Trophoblast cell (in vitro differentiated cells and primary cell): ENCODE data around the gene AMMECR1L.

ENCODE experiments used
- DNase-seq, 2 donors: peaks; one replicate each; pipeline ENCODE4 v3.0.0-alpha.2; 2016
- H2AFZ ChIP-seq: 2 replicates; pipeline ENCODE4 v1.6.1; 2013; ENCODE audit warnings: low read length, moderate library complexity, mild to moderate bottlenecking; ENCODE audit not compliant: insufficient read depth, poor library complexity
- H2AK5ac ChIP-seq: 2 replicates; pipeline ENCODE4 v1.6.1; 2013; ENCODE audit warnings: mild to moderate bottlenecking, low read length
- H2BK120ac ChIP-seq: 2 replicates; pipeline ENCODE4 v1.6.1; 2013; ENCODE audit warnings: low read length, mild to moderate bottlenecking, moderate library complexity; ENCODE audit not compliant: insufficient read depth, poor library complexity
- H2BK12ac ChIP-seq: 2 replicates; pipeline ENCODE4 v1.6.1; 2013; ENCODE audit warnings: mild to moderate bottlenecking, low read length, moderate library complexity
- H2BK5ac ChIP-seq: 2 replicates; pipeline ENCODE4 v1.6.1; 2013; ENCODE audit warnings: low read length, low read depth, moderate library complexity, mild to moderate bottlenecking; ENCODE audit not compliant: poor library complexity
- H3K14ac ChIP-seq: 2 replicates; pipeline ENCODE4 v1.6.1; 2013; ENCODE audit warnings: mild to moderate bottlenecking, low read length
- H3K18ac ChIP-seq: 2 replicates; pipeline ENCODE4 v1.6.1; 2013; ENCODE audit warnings: mild to moderate bottlenecking, low read length
- H3K23ac ChIP-seq: 2 replicates; pipeline ENCODE4 v1.6.1; 2013; ENCODE audit warnings: low read length
- H3K27ac ChIP-seq: 2 replicates; pipeline ENCODE4 v1.5.1; 2013; ENCODE audit warnings: low read depth, mild to moderate bottlenecking, inconsistent platforms, low read length, moderate library complexity
- H3K27me3 ChIP-seq: 2 replicates; pipeline ENCODE4 v1.6.1; 2013; ENCODE audit warnings: inconsistent platforms, mild to moderate bottlenecking, low read length, moderate library complexity; ENCODE audit not compliant: insufficient read depth
- H3K36me3 ChIP-seq, 2 experiments: 1 replicate in 1 of 2; 2 replicates in 1 of 2; pipeline ENCODE4 v1.6.1; 2013; ENCODE audit warnings: low read length in 2 of 2, mild to moderate bottlenecking in 2 of 2, moderate library complexity in 1 of 2; ENCODE audit not compliant: insufficient read depth in 2 of 2, control insufficient read depth in 1 of 2
- H3K4ac ChIP-seq: 2 replicates; pipeline ENCODE4 v1.6.1; 2013; ENCODE audit warnings: low read depth, mild to moderate bottlenecking, low read length, moderate library complexity
- H3K4me1 ChIP-seq, 2 experiments: 1 replicate in 1 of 2; 2 replicates in 1 of 2; pipeline ENCODE4 v1.6.1; 2013; ENCODE audit warnings: low read length in 2 of 2, mild to moderate bottlenecking in 2 of 2, moderate library complexity in 1 of 2; ENCODE audit not compliant: insufficient read depth in 2 of 2, control insufficient read depth in 1 of 2
- H3K4me2 ChIP-seq: 2 replicates; pipeline ENCODE4 v1.6.1; 2013; ENCODE audit warnings: inconsistent platforms, mild to moderate bottlenecking, low read length, moderate library complexity
- H3K4me3 ChIP-seq: 2 replicates; pipeline ENCODE4 v1.5.1; 2013; ENCODE audit warnings: mild to moderate bottlenecking, low read depth, low read length, inconsistent platforms
- H3K79me1 ChIP-seq: one replicate; pipeline ENCODE4 v1.6.1; 2013; ENCODE audit warnings: low read length
- H3K79me2 ChIP-seq: 2 replicates; pipeline ENCODE4 v1.6.1; 2013; ENCODE audit warnings: low read length, mild to moderate bottlenecking; ENCODE audit not compliant: control insufficient read depth, insufficient read depth, poor library complexity
- H3K9ac ChIP-seq: 2 replicates; pipeline ENCODE4 v1.6.1; 2013; ENCODE audit warnings: mild to moderate bottlenecking, low read length
- H3K9me3 ChIP-seq: 2 replicates; pipeline ENCODE4 v1.6.1; 2013; ENCODE audit warnings: low read depth, mild to moderate bottlenecking, control low read depth, inconsistent platforms, low read length; ENCODE audit not compliant: insufficient read depth
- H4K12ac ChIP-seq: 2 replicates; pipeline ENCODE4 v1.6.1; 2013; ENCODE audit warnings: low read depth, mild to moderate bottlenecking, low read length, moderate library complexity
- H4K8ac ChIP-seq: 2 replicates; pipeline ENCODE4 v1.6.1; 2013; ENCODE audit warnings: low read depth, mild to moderate bottlenecking, low read length, moderate library complexity
- H4K91ac ChIP-seq: one replicate; pipeline ENCODE4 v1.6.1; 2013; ENCODE audit warnings: low read depth, mild to moderate bottlenecking, low read length, moderate library complexity
- WGBS: extraction: QIAGEN DNeasy Blood & Tissue Kit; methylation state at CpG from one replicate; pipeline ENCODE4 v1.1.7; 2013; ENCODE audit warnings: missing lambda C conversion rate; ENCODE audit not compliant: insufficient read length, insufficient coverage; ENCODE audit errors: extremely low coverage; 5-methylcytosine and 5-hydroxymethylcytosine counted together

Gene AMMECR1L

GRCh38 chr2:127853671-127854070 lies 32.1 kb downstream of the AMMECR1L start:
- peaks cover 12% of the 10 kb centered on the region for H3K79me2 ChIP-seq

DNA sequence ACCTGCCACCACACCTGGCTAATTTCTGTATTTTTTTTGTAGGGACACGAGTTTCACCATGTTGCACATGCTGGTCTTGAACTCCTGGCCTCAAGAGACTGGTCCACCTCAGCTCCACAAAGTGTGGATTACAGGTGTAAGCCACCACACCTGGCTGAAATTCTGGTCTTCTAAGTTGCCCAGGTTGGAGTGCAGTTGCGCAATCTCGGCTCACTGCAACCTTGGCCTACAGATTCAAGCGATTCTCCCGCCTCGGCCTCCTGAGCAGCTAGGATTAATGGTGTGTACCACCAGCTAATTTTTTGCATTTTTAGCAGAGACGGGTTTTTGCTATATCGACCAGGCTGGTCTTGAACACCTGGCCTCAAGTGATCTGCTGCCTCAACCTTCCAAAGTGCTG lies 33.4 kb downstream of the AMMECR1L start:
- Histone ChIP-seq H3K27ac (no peak overlapping the region), H2AFZ (no peak overlapping the region), H2AK5ac (no peak overlapping the region), H2BK5ac (no peak overlapping the region), H2BK12ac (no peak overlapping the region), H3K4ac (no peak overlapping the region), H4K91ac (no peak overlapping the region), H3K36me3 (peaks cover 18 to 27% of the 10 kb centered on the region in 2 experiments), H3K4me2 (no peak overlapping the region), H3K23ac (no peak overlapping the region), H2BK120ac (no peak overlapping the region), H3K4me3 (no peak overlapping the region), H3K18ac (no peak overlapping the region), H3K9ac (no peak overlapping the region), H4K8ac (no peak overlapping the region), H3K14ac (no peak overlapping the region), H3K79me2 (peaks cover 7% of the 10 kb centered on the region), H3K27me3 (no peaks in the 10 kb centered on the region), H3K79me1 (no peaks in the 10 kb centered on the region), H3K4me1 (peaks cover 4 to 5% of the 10 kb centered on the region in 2 experiments), H4K12ac (no peak overlapping the region), H3K9me3 (no peaks in the 10 kb centered on the region)
- DNase-seq, result no peak
- no CpG with 5 or more reads among the region's 8 CpGs for WGBS

More at GRCh38 chr2:127853671-127854070, 32.1 kb downstream of the AMMECR1L start:
- Histone ChIP-seq H3K4me2 (no peak overlapping the region), H3K9ac (no peak overlapping the region), H3K27me3 (no peaks in the 10 kb centered on the region), H3K4ac (no peak overlapping the region), H4K91ac (no peak overlapping the region), H3K9me3 (no peaks in the 10 kb centered on the region), H4K8ac (no peak overlapping the region), H3K18ac (no peak overlapping the region), H3K36me3 (peaks cover 10 to 20% of the 10 kb centered on the region in 2 experiments), H2AFZ (no peak overlapping the region), H2BK5ac (no peak overlapping the region), H4K12ac (no peak overlapping the region), H2AK5ac (no peak overlapping the region), H3K79me1 (peaks cover 5% of the 10 kb centered on the region), H3K23ac (no peak overlapping the region), H2BK120ac (no peak overlapping the region), H2BK12ac (no peak overlapping the region), H3K4me3 (no peak overlapping the region), H3K27ac (no peak overlapping the region), H3K4me1 (peaks cover 4 to 7% of the 10 kb centered on the region in 2 experiments), H3K14ac (no peak overlapping the region)
- DNase-seq, result no peak
- no CpG with 5 or more reads among the region's 4 CpGs for WGBS

GRCh38 chr2:127847931-127848330 lies 37.8 kb downstream of the AMMECR1L start:
- no peak overlapping the region for H3K18ac ChIP-seq
- no peak overlapping the region for H3K4me3 ChIP-seq
- no peak overlapping the region for H2AFZ ChIP-seq
- no peak overlapping the region for H3K23ac ChIP-seq
- no CpG with 5 or more reads among the region's 7 CpGs for WGBS
- no peaks in the 10 kb centered on the region for H3K79me2 ChIP-seq
- H3K27me3 ChIP-seq, result no peaks in the 10 kb centered on the region
- H3K14ac ChIP-seq, result no peak overlapping the region
- H2BK5ac ChIP-seq, result no peak overlapping the region
- no peak overlapping the region for H4K12ac ChIP-seq
- no peak overlapping the region for H2AK5ac ChIP-seq
- H4K8ac ChIP-seq, result no peak overlapping the region
- no peak overlapping the region for H3K4ac ChIP-seq
- peaks cover 30 to 38% of the 10 kb centered on the region in 2 experiments for H3K36me3 ChIP-seq
- no peaks in the 10 kb centered on the region for H3K4me1 ChIP-seq
- H4K91ac ChIP-seq, result no peak overlapping the region
- DNase-seq, result no peak
- peaks cover 2% of the 10 kb centered on the region for H3K9me3 ChIP-seq
- H3K79me1 ChIP-seq, result no peaks in the 10 kb centered on the region
- H3K9ac ChIP-seq, result no peak overlapping the region
- no peak overlapping the region for H2BK120ac ChIP-seq
- no peak overlapping the region for H2BK12ac ChIP-seq
- H3K27ac ChIP-seq, result no peak overlapping the region
- no peak overlapping the region for H3K4me2 ChIP-seq

DNA sequence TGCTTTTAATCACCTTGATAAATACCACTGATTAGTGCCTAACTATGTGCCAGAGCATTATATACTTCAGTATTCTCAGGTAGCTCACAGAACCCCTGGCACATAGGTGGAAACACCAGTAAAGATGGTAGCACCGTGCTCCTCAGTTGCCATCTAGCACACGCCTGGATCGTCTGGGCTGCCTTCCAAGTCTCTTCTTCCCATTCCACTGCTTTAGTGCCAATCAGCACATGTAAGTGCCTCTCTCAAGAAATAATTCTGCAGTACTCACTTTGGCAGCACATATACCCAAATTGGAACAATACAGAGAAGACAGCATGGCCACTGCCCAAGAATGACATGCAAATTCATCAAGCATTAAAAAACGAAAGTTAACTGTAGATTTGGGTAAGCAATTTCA lies 40.8 kb downstream of the AMMECR1L start:
- no CpG with 5 or more reads among the region's 4 CpGs for WGBS
- no peak overlapping the region for H4K8ac ChIP-seq
- no peak overlapping the region for H3K18ac ChIP-seq

More for the DNA sequence above, 40.8 kb downstream of the AMMECR1L start:
- DNase-seq, result no peak
- H3K4me2 ChIP-seq, result no peak overlapping the region
- H3K4me3 ChIP-seq, result no peak overlapping the region
- no peak overlapping the region for H2BK12ac ChIP-seq
- no peak overlapping the region for H3K14ac ChIP-seq
- H3K79me1 ChIP-seq, result no peaks in the 10 kb centered on the region
- no peak overlapping the region for H3K9ac ChIP-seq
- H3K4me1 ChIP-seq, result no peaks in the 10 kb centered on the region
- no peak overlapping the region for H3K27ac ChIP-seq
- H3K36me3 ChIP-seq, result peaks cover 24% of the 10 kb centered on the region in 2 experiments
- no peak overlapping the region for H2BK120ac ChIP-seq
- peaks cover 2% of the 10 kb centered on the region for H3K9me3 ChIP-seq
- H2BK5ac ChIP-seq, result no peak overlapping the region
- no peaks in the 10 kb centered on the region for H3K79me2 ChIP-seq
- no peaks in the 10 kb centered on the region for H3K27me3 ChIP-seq
- H3K23ac ChIP-seq, result no peak overlapping the region
- no peak overlapping the region for H2AFZ ChIP-seq
- H3K4ac ChIP-seq, result no peak overlapping the region
- no peak overlapping the region for H2AK5ac ChIP-seq
- no peak overlapping the region for H4K91ac ChIP-seq
- H4K12ac ChIP-seq, result no peak overlapping the region
